Fibroblast of lung (primary cell): ENCODE measurements around the gene SLC14A1. TPM values are rescaled to one million over a fixed set of nuclear protein-coding genes. Genes with fewer than 3 reads are reported as not detected.

Source experiments
- DNase-seq, 2 donors: peaks; one replicate each; pipeline versions ENCODE4 v3.0.0 to v3.0.0-alpha.2; 2010; ENCODE audit warnings: low read depth in 2 of 2
- H2AFZ ChIP-seq: 2 replicates; pipeline ENCODE4 v1.5.1; 2012; ENCODE audit warnings: low read length, control low read depth, inconsistent platforms
- H3K27ac ChIP-seq: 2 replicates; pipeline ENCODE4 v1.5.1; 2011; ENCODE audit warnings: low read length, control low read depth; ENCODE audit not compliant: insufficient read depth
- H3K27me3 ChIP-seq: 2 replicates; pipeline ENCODE4 v1.5.1; 2011; ENCODE audit warnings: mild to moderate bottlenecking, low read length; ENCODE audit not compliant: control insufficient read depth, insufficient read depth
- H3K36me3 ChIP-seq: 2 replicates; pipeline ENCODE4 v1.5.1; 2011; ENCODE audit warnings: low read length; ENCODE audit not compliant: control insufficient read depth, insufficient read depth
- H3K4me1 ChIP-seq: 2 replicates; pipeline ENCODE4 v1.5.1; 2011; ENCODE audit warnings: low read length; ENCODE audit not compliant: control insufficient read depth, insufficient read depth; ENCODE audit errors: extremely low read depth
- H3K4me2 ChIP-seq: 2 replicates; pipeline ENCODE4 v1.5.1; 2011; ENCODE audit warnings: low read length, control low read depth; ENCODE audit not compliant: insufficient read depth; ENCODE audit errors: extremely low read depth
- H3K4me3 ChIP-seq, 4 experiments: fragments of 200-600 bp in 1 of 4; sonication (generic) in 1 of 4; replicated peaks in 1 of 4; 2 replicates each; pipeline ENCODE4 v1.5.1; 2011 to 2016; ENCODE audit warnings: low read length in 4 of 4, low read depth in 3 of 4, mild to moderate bottlenecking in 3 of 4, control low read depth in 2 of 4, inconsistent platforms in 1 of 4, mixed read lengths in 1 of 4; ENCODE audit not compliant: insufficient read depth in 1 of 4; ENCODE audit errors: control extremely low read depth in 1 of 4
- H3K79me2 ChIP-seq: 2 replicates; pipeline ENCODE4 v1.5.1; 2012; ENCODE audit warnings: mild to moderate bottlenecking, low read length, inconsistent platforms; ENCODE audit not compliant: control insufficient read depth, insufficient read depth
- H3K9ac ChIP-seq: 2 replicates; pipeline ENCODE4 v1.5.1; 2011; ENCODE audit warnings: mild to moderate bottlenecking, low read length, control low read depth; ENCODE audit not compliant: insufficient read depth
- H3K9me3 ChIP-seq: 2 replicates; pipeline ENCODE4 v1.5.1; 2012; ENCODE audit warnings: low read depth, low read length; ENCODE audit not compliant: control insufficient read depth, insufficient read depth
- H4K20me1 ChIP-seq: 2 replicates; pipeline ENCODE4 v1.5.1; 2011; ENCODE audit warnings: low read length; ENCODE audit not compliant: control insufficient read depth, insufficient read depth; ENCODE audit errors: extremely low read depth
- EZH2 ChIP-seq: IDR thresholded peaks from 2 replicates; pipeline ENCODE4 v1.5.1; 2012; ENCODE audit warnings: low read length, control low read depth, mild to moderate bottlenecking; ENCODE audit errors: missing control alignments
- polyA plus RNA-seq, 2 donors: library from polyadenylated mRNA; depleted of rRNA in 1 of 2; stranded (reverse) in 1 of 2; unstranded in 1 of 2; fragments of >200 nt; gene quantifications; 2 replicates each; pipeline ENCODE4 v1.2.1, GENCODE V29; 2011 to 2012; ENCODE audit warnings: missing spikeins in 1 of 2
- total RNA-seq: library from RNA; depleted of rRNA; stranded (reverse); fragments of >200 nt; gene quantifications from 2 replicates; pipeline ENCODE4 v1.2.1, GENCODE V29; 2014
- TF ChIP-seq, protein P1 (sequence below), 2 donors: IDR thresholded peaks in 1 of 2; conservative IDR thresholded peaks in 1 of 2; 1 replicate in 1 of 2; 2 replicates in 1 of 2; pipeline ENCODE4 v1.5.1; 2011 to 2012; ENCODE audit warnings: low read length in 2 of 2, control low read depth in 1 of 2, inconsistent platforms in 1 of 2, low read depth in 1 of 2, mild to moderate bottlenecking in 1 of 2

The SLC14A1 gene
- total and polyA plus RNA-seq, 2 donors (not counting 1 experiment from before 2014, with no cell fraction given), result 8.0 to 31.0 TPM

DNA sequence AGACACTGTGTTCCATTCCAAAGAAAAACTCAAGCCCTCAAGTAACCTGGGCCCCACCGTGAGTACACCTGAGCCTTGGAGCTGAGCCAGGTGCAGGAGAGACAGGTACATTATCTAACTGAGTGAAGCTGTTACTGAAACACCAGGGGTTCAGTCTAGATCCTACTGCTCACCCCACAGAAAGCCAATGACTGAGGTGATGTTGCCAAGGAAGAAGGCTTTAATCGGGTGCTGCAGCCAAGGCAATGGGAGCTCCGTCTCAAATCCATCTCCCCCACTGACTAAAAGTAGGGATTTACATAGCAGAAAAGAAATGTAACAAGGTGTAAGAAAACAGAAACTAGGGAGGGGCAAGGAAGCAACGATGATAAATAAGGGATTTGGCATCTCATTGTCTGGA lies 15.2 kb upstream of the SLC14A1 start:
- Histone ChIP-seq H2AFZ (no peak overlapping the region), H4K20me1 (no peaks in the 10 kb centered on the region), H3K4me1 (no peaks in the 10 kb centered on the region), H3K4me3 (no peak overlapping the region), H3K4me2 (no peak overlapping the region), H3K9ac (no peak overlapping the region), H3K9me3 (no peaks in the 10 kb centered on the region), H3K36me3 (no peaks in the 10 kb centered on the region), H3K27me3 (no peaks in the 10 kb centered on the region), H3K79me2 (no peaks in the 10 kb centered on the region), H3K27ac (no peak overlapping the region)
- DNase-seq, result no peak
- TF ChIP-seq, protein P1, sequence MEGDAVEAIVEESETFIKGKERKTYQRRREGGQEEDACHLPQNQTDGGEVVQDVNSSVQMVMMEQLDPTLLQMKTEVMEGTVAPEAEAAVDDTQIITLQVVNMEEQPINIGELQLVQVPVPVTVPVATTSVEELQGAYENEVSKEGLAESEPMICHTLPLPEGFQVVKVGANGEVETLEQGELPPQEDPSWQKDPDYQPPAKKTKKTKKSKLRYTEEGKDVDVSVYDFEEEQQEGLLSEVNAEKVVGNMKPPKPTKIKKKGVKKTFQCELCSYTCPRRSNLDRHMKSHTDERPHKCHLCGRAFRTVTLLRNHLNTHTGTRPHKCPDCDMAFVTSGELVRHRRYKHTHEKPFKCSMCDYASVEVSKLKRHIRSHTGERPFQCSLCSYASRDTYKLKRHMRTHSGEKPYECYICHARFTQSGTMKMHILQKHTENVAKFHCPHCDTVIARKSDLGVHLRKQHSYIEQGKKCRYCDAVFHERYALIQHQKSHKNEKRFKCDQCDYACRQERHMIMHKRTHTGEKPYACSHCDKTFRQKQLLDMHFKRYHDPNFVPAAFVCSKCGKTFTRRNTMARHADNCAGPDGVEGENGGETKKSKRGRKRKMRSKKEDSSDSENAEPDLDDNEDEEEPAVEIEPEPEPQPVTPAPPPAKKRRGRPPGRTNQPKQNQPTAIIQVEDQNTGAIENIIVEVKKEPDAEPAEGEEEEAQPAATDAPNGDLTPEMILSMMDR (conservative IDR thresholded peaks at IDR 0.05 in 1 of 2, IDR thresholded peaks at IDR 0.05 in 1 of 2; ENCODE audit: low read depth in 1 of 2, low read length in 2 of 2), result no peak
- TF ChIP-seq EZH2, result no peak

DNA sequence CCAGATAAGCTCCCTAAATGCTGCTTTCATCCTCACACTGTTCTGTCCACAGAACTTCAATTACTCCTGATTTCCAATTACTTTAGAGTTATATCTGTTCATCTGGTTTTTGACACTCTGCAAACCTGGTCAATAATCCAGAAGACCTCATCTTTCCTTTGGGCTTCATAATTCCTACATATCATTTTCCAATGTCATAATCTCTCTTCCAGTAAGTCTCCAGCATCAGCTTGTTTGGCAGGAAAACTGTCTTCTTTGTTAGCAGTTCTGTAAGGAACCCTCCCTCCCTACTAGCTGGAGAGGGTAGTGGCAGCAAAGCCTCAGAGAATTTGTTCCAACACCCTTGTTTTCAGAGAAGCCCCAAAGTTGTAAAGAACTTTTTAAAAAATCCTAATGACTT lies 11.9 kb upstream of the SLC14A1 start:
- no peak for TF ChIP-seq EZH2
- TF ChIP-seq, protein P1 (conservative IDR thresholded peaks at IDR 0.05 in 1 of 2, IDR thresholded peaks at IDR 0.05 in 1 of 2; ENCODE audit: low read depth in 1 of 2, low read length in 2 of 2), result no peak
- H3K4me2 ChIP-seq, result no peak overlapping the region
- H3K79me2 ChIP-seq, result no peaks in the 10 kb centered on the region
- no peaks in the 10 kb centered on the region for H4K20me1 ChIP-seq
- no peak overlapping the region for H2AFZ ChIP-seq
- H3K36me3 ChIP-seq, result no peaks in the 10 kb centered on the region
- no peaks in the 10 kb centered on the region for H3K27me3 ChIP-seq
- no peaks in the 10 kb centered on the region for H3K4me1 ChIP-seq
- H3K27ac ChIP-seq, result no peak overlapping the region
- no peak overlapping the region for H3K4me3 ChIP-seq
- no peak for DNase-seq
- H3K9ac ChIP-seq, result no peak overlapping the region
- no peaks in the 10 kb centered on the region for H3K9me3 ChIP-seq

DNA sequence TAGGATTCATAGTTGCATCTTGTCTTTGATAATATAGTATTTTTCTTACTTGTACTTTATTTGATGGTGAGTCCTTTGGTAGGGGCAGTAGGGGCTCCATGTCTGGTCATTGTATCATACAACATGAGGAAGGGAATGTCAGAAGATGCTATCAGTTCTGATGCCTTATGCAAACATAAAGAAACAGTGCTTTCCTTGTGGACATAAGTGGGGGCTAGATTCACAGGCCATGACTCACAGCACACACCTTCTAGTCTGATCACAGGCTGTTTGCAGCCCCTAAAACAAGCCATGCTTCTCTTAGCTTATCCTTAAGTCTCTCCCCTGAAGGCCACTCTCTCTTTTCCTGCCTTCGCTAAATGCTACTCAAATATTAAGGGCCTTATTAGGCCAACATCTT lies 10.7 kb upstream of the SLC14A1 start:
- no peaks in the 10 kb centered on the region for H3K4me1 ChIP-seq
- TF ChIP-seq, protein P1 (conservative IDR thresholded peaks at IDR 0.05 in 1 of 2, IDR thresholded peaks at IDR 0.05 in 1 of 2; ENCODE audit: low read depth in 1 of 2, low read length in 2 of 2), result no peak
- H3K9me3 ChIP-seq, result no peaks in the 10 kb centered on the region
- no peak overlapping the region for H3K4me3 ChIP-seq
- no peak overlapping the region for H2AFZ ChIP-seq
- no peaks in the 10 kb centered on the region for H3K79me2 ChIP-seq
- H3K9ac ChIP-seq, result no peak overlapping the region
- H3K4me2 ChIP-seq, result no peak overlapping the region
- H4K20me1 ChIP-seq, result no peaks in the 10 kb centered on the region
- peak in 1 of 2 donors; percentile 40 for DNase-seq
- no peaks in the 10 kb centered on the region for H3K27me3 ChIP-seq
- no peaks in the 10 kb centered on the region for H3K36me3 ChIP-seq
- H3K27ac ChIP-seq, result no peak overlapping the region
